HT-29 (cell line): ENCODE measurements around the gene SMAP2. TPM values are rescaled to one million over a fixed set of nuclear protein-coding genes. Genes with fewer than 3 reads are reported as not detected.

Source experiments
- DNase-seq: peaks from one replicate; pipeline ENCODE4 v3.0.0-alpha.2; 2015; ENCODE audit warnings: low spot score
- total RNA-seq: library from RNA; depleted of rRNA; stranded (reverse); fragments of >200 nt; shearing (Covaris generic); gene quantifications from 2 replicates; pipeline ENCODE4 v1.2.3, GENCODE V29; 2014

SMAP2 gene
- total RNA-seq, 1 experiment from 2014 or later, result 14.1 TPM

- no peak for DNase-seq
These were observed 48.2 kb downstream of the SMAP2 start for GRCh38 chr1:40421431-40422384.

GRCh38 chr1:40422630-40423263, 49.2 kb downstream of the SMAP2 start:
- no peak for DNase-seq

DNA sequence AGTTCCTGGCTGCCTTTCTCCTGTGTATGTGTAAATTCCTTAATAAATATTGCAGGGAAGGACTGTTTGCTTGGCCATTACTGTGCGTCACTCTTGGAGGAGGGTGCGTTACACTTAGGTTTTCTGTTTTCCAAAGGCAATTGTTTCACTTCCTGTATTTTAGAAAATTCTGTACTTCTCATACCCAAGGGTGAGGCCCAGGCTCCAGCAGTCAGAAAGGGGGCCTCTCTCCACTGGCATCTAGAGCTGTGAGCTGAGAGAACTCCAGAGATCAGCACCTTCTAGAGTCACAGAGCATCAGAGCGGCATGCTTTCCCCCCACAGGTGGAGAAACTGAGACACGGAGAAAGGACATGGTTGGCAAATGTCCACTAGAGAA, 49.7 kb downstream of the SMAP2 start:
- DNase-seq, result no peak

- DNase-seq, result no peak
These were observed 50.6 kb downstream of the SMAP2 start for GRCh38 chr1:40423951-40424618.

GRCh38 chr1:40425198-40425597, 51.7 kb downstream of the SMAP2 start:
- no peak for DNase-seq

DNA sequence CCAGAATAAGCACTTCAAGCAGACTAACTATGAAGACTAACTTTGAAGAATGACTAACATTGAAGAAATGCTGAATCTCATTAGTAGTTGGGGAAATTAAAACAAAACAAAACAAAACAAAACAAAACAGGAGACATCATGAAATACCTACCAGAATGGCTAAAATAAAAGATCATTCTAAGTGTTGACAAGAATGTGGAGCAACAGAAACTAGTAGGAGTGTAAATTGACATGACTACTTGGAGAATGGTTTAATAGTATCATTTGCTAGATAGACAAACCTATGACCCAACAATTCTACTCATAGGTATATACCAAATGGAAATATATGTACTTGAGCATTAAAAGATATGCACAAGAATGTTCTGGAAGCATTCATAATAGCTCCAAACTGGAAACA, 57.9 kb downstream of the SMAP2 start:
- no peak for DNase-seq

- no peak for DNase-seq
These were observed 59.3 kb downstream of the SMAP2 start for GRCh38 chr1:40432644-40433390.

DNA sequence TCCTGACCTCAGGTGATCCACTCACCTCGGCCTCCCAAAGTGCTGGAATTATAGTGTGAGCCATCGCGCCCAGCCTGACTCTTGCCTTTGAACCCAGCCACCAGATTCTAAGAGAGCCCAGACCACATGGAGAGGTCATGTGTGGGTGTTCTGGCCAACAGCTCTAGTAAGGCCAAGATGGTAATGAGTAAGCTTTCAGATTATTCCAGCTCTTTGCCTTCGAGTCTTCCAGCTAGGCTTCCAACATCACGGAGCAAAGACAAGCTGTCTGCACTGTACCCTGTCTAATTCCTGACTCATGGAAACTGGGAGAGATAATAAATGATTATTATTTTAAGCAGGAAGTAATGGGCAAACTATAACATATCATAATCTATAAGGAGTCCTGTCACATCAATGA, 61.9 kb downstream of the SMAP2 start:
- no peak for DNase-seq

GRCh38 chr1:40435876-40436275, 62.3 kb downstream of the SMAP2 start:
- no peak for DNase-seq

GRCh38 chr1:40438391-40439015, 65.0 kb downstream of the SMAP2 start:
- peak; percentile 27 for DNase-seq

DNA sequence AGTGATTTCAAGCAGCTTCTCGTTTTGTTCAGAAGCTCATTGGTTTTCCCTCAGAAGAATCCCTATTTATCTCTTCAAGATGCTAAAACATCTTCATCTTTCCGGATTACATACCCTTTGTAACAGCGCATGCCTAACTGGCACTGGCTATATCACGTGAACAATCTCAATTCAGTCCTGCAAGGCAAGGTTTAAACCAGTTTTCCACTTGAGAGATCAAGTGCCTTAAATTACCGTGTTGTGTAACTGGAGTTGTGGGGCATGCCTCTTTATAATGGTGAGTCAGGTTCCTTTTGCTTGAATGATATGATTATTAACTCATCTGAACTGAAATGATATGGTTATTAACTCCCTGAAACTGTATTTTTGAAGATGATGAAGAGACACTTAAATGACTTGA, 65.7 kb downstream of the SMAP2 start:
- DNase-seq, result no peak

GRCh38 chr1:40449684-40450494, 76.4 kb downstream of the SMAP2 start, which contains the start of gene ZFP69B:
Gene ZFP69B, plus strand, starts transcription at chr1:40450476. Its CDS starts 486 bp downstream, at chr1:40450962.
- peak; percentile 84 for DNase-seq

- DNase-seq, result no peak
These were observed 77.1 kb downstream of the SMAP2 start for GRCh38 chr1:40450495-40451237.

DNA sequence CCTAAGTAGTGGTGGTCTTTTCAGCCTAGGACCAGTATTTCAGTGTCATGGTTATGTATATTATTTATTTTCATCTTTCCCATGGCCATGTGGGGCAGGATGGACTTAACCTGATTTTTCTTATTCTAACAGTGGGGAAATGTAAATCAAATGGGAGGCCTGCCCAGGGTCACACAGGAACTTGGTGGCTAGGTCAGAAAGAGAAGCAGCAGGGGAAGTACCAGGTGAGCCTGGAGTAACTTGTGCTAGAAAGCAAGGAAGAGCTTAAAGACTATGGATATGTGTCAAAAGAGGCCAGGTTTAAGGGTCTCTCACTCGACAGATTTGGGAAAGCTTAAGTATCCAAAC, 77.7 kb downstream of the SMAP2 start:
- no peak for DNase-seq

- no peak for DNase-seq
These were observed 81.3 kb downstream of the SMAP2 start for GRCh38 chr1:40454873-40455272.

GRCh38 chr1:40462956-40463590, 89.5 kb downstream of the SMAP2 start:
- DNase-seq, result peak; percentile 18

DNA sequence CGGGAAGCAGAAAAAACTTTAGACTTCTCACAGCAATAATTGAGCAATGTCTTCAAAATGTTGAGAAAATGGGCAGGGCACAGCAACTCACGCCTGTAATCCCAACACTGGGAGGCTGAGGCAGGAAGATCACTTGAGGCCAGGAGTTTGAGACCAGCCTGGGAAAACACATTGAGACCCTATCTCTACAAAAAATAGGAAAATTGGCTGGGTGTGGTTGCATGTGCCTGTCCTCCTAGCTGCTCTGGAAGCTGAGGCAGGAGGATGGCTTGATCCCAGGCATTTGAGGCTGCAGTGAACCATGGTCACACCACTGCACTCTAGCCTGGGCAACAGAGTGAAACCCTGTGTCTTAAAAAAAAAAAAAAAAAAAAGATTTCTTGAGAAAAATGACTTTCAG, 95.8 kb downstream of the SMAP2 start:
- no peak for DNase-seq
